Mesothelial cell of epicardium (in vitro differentiated cells): ENCODE results near the gene AQP5. TPM values are rescaled to one million over a fixed set of nuclear protein-coding genes. Genes with fewer than 3 reads are reported as not detected.

Experiments used
- DNase-seq, 2 experiments: peaks; one replicate each; pipeline ENCODE4 v3.0.0; 2021; ENCODE audit warnings: low spot score in 2 of 2; ENCODE audit not compliant: unreplicated experiment in 2 of 2
- H3K27ac Mint-ChIP-seq: 2 replicates; pipeline ENCODE4 v1.8.0; 2021; ENCODE audit warnings: mixed read lengths
- H3K27me3 Mint-ChIP-seq: 2 replicates; pipeline ENCODE4 v1.8.0; 2021; ENCODE audit warnings: low read depth, mixed read lengths
- H3K36me3 Mint-ChIP-seq: 2 replicates; pipeline ENCODE4 v1.8.0; 2021; ENCODE audit warnings: mixed read lengths
- H3K4me1 Mint-ChIP-seq: 2 replicates; pipeline ENCODE4 v1.8.0; 2021; ENCODE audit warnings: mixed read lengths
- H3K4me3 Mint-ChIP-seq: 2 replicates; pipeline ENCODE4 v1.8.0; 2021; ENCODE audit warnings: mild to moderate bottlenecking, moderate library complexity, mixed read lengths
- H3K9me3 Mint-ChIP-seq: 2 replicates; pipeline ENCODE4 v1.8.0; 2021; ENCODE audit warnings: mixed read lengths
- CTCF ChIP-seq: fragments of 200-600 bp; sonication (generic); IDR thresholded peaks from one replicate; pipeline ENCODE4 v1.5.0; 2021; ENCODE audit warnings: antibody characterized with exemption; ENCODE audit not compliant: unreplicated experiment
- total RNA-seq: library from RNA; stranded (reverse); gene quantifications from 3 replicates; pipeline ENCODE4 v1.2.1, GENCODE V29; 2021

The AQP5 gene
- total RNA-seq, 1 donor from 2014 or later = 0.16 TPM

- no peak for DNase-seq
- H3K9me3 Mint-ChIP-seq = no peaks in the 10 kb centered on the region
- H3K27me3 Mint-ChIP-seq = peaks cover 85% of the 10 kb centered on the region
- H3K36me3 Mint-ChIP-seq = no peaks in the 10 kb centered on the region
- no peak overlapping the region for H3K27ac Mint-ChIP-seq
- peak overlapping the region; percentile 43 for H3K4me3 Mint-ChIP-seq
- H3K4me1 Mint-ChIP-seq = peaks cover 18% of the 10 kb centered on the region
- TF ChIP-seq CTCF = no peak
Observed at GRCh38 chr12:49962861-49963765, 1.4 kb downstream of the AQP5 start.

GRCh38 chr12:49963976-49964815 is 2.5 kb downstream of the AQP5 start:
- peaks cover 18% of the 10 kb centered on the region for H3K4me1 Mint-ChIP-seq
- TF ChIP-seq CTCF = no peak
- no peak overlapping the region for H3K27ac Mint-ChIP-seq
- H3K4me3 Mint-ChIP-seq = no peak overlapping the region
- H3K9me3 Mint-ChIP-seq = no peaks in the 10 kb centered on the region
- no peaks in the 10 kb centered on the region for H3K36me3 Mint-ChIP-seq
- peaks cover 78% of the 10 kb centered on the region for H3K27me3 Mint-ChIP-seq
- no peak for DNase-seq

GRCh38 chr12:49964849-49965624 is 3.4 kb downstream of the AQP5 start:
- Mint-ChIP-seq H3K27me3 (peaks cover 69% of the 10 kb centered on the region), H3K9me3 (no peaks in the 10 kb centered on the region), H3K4me3 (no peak overlapping the region), H3K4me1 (peaks cover 11% of the 10 kb centered on the region), H3K27ac (no peak overlapping the region), H3K36me3 (no peaks in the 10 kb centered on the region)
- DNase-seq = no peak
- no peak for TF ChIP-seq CTCF

GRCh38 chr12:49965836-49966235 is 4.2 kb downstream of the AQP5 start:
- no peak for TF ChIP-seq CTCF
- DNase-seq = no peak
- H3K36me3 Mint-ChIP-seq = no peaks in the 10 kb centered on the region
- peaks cover 4% of the 10 kb centered on the region for H3K4me1 Mint-ChIP-seq
- H3K27ac Mint-ChIP-seq = no peak overlapping the region
- H3K27me3 Mint-ChIP-seq = peaks cover 61% of the 10 kb centered on the region
- H3K4me3 Mint-ChIP-seq = no peak overlapping the region
- H3K9me3 Mint-ChIP-seq = no peaks in the 10 kb centered on the region

GRCh38 chr12:49966511-49967041 is 4.9 kb downstream of the AQP5 start:
- H3K4me3 Mint-ChIP-seq = no peak overlapping the region
- no peak for TF ChIP-seq CTCF
- H3K27ac Mint-ChIP-seq = no peak overlapping the region
- no peak for DNase-seq
- H3K36me3 Mint-ChIP-seq = no peaks in the 10 kb centered on the region
- no peaks in the 10 kb centered on the region for H3K9me3 Mint-ChIP-seq
- peaks cover 57% of the 10 kb centered on the region for H3K27me3 Mint-ChIP-seq
- H3K4me1 Mint-ChIP-seq = peaks cover 3% of the 10 kb centered on the region
